ENCODE results near the gene NPIPA2. TPM values are rescaled to one million over a fixed set of nuclear protein-coding genes. Genes with fewer than 3 reads are reported as not detected.
"Not testable (repeated sequence)": the region's sequence is repeated elsewhere in the genome, so short reads cannot be mapped to it uniquely, and the experiment has no call there.

Gene NPIPA2
- 0.77 and 1.3 TPM in 2 replicates for polyA plus RNA-seq (2014; cell fraction: cytosol; rRNA removed)
- polyA plus RNA-seq (2014; cell fraction: nucleus; rRNA removed), result 4.8 and 5.6 TPM in 2 replicates

DNA sequence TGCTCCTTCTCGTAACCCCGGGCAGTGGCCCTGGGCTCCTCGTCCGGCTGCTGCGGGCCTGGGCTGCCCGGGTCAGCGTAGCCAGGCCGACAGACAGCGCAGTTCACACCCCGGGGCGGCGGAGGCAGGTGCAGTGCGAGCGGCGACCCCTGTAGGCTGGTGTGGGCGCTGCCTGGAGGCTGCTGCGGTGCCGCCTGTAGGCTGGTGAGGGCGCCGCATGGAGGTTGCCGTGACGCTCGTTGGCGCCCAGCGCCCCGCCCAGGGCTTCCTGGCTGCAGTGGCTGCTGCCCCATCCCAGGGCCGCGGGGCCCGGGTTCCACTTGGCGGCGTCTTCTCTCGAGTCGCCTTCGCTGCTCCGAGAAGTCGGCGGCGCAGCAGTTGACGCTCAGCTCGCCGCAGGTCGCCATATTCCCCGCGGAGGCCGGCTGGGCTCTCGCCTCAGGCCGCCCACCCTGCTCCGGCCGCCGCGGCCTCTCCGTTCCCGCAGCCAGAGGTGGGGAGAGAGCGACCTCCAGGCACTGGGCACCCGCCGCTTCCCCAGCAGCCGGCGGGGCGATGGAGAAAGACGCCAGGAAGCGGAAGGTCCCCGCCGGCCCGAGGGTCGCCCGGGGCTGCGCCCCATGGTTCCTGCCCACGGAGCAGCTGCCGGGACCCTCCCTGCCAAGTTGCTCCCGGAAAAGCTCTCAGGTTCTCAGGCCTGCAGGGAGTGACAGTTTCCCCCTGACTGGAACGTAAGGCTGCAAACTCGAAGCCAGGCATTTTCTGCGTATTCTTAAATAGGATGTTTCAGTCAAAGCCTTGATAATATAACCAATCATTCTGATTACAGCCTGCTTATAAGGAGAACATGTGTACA, at the start of gene NPIPA2:
Gene NPIPA2 (plus strand): TSS at position 261 of the 856 bp plus-strand sequence. CDS start 5,533 bp downstream, outside the sequence.
- not testable (repeated sequence) for DNase-seq (ENCODE audit: low spot score)

DNA sequence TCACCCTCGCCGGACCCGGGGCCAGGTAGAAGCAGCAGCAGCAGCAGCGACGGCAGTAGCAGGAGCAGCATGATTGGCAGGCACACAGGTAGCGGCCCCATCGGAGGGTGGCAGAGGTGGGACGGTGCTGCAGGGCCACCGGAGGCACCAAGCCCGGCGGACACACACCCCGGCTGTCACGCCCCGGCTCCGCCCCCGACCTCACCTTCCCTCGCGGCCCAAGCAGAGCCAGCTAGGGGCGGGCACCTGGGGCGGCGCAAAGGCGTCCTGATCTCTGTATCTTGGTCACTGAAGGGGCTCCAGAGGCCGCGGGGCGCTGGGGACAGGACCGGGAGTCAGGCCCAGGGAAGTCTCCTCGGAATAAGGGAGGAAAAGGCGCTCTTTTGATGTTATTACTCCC, 48.2 kb upstream of the NPIPA2 start, which contains the start of gene PLA2G10:
Gene PLA2G10 (minus strand): TSS at position 180 of the 400 bp plus-strand sequence. CDS start 79 bp downstream, at position 101.
- not testable (repeated sequence) for DNase-seq (ENCODE audit: low spot score)

DNA sequence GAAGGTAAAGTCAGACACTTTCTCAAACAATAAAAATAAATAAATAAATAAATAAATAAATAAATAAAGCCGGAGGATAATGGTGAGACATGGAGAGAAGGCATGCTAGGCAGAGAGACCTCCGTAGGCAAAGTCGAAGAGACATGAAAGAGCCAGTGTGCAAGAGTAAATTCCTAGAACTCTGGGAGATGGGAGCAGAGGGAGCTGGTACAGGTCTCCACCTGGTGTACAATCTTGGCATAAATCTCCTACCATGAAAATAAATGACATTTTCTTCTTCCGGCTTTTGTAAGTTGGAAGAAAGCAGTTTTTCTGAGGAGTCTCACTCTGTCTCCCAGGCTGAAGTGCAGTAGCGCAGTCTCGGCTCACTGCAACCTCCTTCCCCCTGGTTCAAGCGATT, 40.5 kb upstream of the NPIPA2 start:
- not testable (repeated sequence) for DNase-seq (ENCODE audit: low spot score)

DNA sequence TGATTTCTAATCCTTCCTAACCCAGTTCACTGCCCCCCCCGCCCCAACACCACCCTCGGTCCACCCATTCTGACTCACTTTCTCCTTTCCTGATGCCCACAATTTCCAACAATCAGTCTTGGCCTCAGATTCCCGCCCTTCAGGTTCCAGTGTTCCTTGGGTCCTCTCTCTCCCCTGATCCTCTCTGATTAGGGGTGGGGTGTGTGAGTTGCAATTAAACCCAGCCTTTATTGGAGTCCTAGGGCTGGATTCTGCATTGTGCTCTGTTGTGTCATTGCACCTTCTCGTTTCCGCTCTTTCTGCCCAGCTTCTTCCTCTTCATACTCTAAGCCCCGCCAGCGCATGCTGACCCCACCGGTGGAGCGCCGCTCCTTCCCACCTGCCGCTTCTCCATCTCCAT, 39.7 kb upstream of the NPIPA2 start:
- DNase-seq (ENCODE audit: low spot score), result not testable (repeated sequence)

DNA sequence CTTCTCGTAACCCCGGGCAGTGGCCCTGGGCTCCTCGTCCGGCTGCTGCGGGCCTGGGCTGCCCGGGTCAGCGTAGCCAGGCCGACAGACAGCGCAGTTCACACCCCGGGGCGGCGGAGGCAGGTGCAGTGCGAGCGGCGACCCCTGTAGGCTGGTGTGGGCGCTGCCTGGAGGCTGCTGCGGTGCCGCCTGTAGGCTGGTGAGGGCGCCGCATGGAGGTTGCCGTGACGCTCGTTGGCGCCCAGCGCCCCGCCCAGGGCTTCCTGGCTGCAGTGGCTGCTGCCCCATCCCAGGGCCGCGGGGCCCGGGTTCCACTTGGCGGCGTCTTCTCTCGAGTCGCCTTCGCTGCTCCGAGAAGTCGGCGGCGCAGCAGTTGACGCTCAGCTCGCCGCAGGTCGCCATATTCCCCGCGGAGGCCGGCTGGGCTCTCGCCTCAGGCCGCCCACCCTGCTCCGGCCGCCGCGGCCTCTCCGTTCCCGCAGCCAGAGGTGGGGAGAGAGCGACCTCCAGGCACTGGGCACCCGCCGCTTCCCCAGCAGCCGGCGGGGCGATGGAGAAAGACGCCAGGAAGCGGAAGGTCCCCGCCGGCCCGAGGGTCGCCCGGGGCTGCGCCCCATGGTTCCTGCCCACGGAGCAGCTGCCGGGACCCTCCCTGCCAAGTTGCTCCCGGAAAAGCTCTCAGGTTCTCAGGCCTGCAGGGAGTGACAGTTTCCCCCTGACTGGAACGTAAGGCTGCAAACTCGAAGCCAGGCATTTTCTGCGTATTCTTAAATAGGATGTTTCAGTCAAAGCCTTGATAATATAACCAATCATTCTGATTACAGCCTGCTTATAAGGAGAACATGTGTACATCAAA, 38.9 kb upstream of the NPIPA2 start, which contains the start of gene NPIPA3:
Gene NPIPA3 (plus strand): TSS at position 256 of the 856 bp plus-strand sequence. CDS start 5,533 bp downstream, outside the sequence.
- DNase-seq (ENCODE audit: low spot score), result not testable (repeated sequence)

DNA sequence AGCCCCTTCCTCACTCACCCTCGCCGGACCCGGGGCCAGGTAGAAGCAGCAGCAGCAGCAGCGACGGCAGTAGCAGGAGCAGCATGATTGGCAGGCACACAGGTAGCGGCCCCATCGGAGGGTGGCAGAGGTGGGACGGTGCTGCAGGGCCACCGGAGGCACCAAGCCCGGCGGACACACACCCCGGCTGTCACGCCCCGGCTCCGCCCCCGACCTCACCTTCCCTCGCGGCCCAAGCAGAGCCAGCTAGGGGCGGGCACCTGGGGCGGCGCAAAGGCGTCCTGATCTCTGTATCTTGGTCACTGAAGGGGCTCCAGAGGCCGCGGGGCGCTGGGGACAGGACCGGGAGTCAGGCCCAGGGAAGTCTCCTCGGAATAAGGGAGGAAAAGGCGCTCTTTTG, 9.1 kb upstream of the NPIPA2 start:
- not testable (repeated sequence) for DNase-seq (ENCODE audit: low spot score)

DNA sequence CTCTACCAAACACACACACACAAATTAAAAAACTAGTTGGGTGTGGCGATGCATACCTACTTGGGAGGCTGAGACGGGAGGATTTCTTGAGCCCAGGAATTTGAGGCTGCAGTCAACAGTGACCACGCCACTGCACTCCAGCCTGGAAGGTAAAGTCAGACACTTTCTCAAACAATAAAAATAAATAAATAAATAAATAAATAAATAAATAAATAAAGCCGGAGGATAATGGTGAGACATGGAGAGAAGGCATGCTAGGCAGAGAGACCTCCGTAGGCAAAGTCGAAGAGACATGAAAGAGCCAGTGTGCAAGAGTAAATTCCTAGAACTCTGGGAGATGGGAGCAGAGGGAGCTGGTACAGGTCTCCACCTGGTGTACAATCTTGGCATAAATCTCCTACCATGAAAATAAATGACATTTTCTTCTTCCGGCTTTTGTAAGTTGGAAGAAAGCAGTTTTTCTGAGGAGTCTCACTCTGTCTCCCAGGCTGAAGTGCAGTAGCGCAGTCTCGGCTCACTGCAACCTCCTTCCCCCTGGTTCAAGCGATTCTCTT, 1.4 kb upstream of the NPIPA2 start:
- DNase-seq (ENCODE audit: low spot score), result not testable (repeated sequence)

DNA sequence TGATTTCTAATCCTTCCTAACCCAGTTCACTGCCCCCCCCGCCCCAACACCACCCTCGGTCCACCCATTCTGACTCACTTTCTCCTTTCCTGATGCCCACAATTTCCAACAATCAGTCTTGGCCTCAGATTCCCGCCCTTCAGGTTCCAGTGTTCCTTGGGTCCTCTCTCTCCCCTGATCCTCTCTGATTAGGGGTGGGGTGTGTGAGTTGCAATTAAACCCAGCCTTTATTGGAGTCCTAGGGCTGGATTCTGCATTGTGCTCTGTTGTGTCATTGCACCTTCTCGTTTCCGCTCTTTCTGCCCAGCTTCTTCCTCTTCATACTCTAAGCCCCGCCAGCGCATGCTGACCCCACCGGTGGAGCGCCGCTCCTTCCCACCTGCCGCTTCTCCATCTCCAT, 539 bp upstream of the NPIPA2 start:
- not testable (repeated sequence) for DNase-seq (ENCODE audit: low spot score)

DNA sequence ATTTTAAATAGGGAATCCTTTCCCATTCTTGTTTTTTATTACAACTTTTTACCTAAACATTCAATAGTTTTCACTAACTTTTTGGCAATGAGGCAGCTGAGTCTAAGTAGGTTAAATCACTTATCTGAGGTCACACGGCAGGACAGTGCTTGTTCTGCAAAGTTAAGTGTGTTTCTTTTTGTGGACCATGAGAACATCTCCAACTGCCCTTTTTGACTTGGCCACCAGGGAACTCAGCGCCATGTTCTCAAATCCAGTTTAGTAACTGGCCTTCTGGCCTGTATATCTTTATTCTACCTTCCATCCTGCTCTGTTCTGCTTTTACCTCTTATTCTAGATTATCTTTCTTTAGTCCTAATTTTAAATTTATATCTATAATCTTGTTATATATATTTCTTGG, 31.3 kb downstream of the NPIPA2 start:
- DNase-seq (ENCODE audit: low spot score), result not testable (repeated sequence)

DNA sequence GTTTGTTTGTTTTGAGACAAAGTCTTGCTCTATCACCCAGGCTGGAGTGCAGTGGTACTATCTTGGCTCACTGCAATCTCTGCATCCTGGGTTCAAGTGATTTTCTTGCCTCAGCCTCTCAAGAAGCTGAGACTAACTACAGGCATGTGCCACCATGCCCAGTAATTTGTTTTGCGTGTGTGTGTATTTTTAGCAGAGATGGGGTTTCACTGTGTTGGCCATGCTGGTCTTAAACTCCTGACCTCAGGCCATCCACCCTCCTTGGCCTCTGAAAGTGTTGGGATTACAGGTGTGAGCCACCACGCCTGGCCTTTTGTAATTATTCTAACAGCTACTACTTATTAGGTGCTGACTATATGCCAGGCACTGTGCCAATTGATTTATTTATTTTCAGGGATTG, 33.3 kb downstream of the NPIPA2 start:
- DNase-seq (ENCODE audit: low spot score), result not testable (repeated sequence)

DNA sequence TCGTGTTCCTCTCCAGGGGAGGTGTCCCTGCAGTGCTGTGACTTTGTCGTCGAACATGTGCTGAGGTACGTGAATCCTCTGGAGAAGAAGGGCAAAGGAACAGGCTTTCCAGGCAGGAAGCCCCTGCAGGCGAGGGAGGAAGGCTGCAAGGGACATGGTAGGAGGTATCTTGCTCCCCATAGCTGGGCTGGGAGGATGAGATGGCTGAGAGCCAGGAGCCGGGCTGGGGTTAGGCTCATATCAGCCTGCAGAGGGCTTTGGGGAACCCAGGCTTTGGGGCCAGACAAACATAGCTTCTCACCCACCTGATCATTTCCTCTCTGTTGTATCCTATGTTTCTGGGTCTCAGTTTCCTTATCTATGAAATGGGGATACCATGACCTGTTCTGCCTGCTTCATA, 34.4 kb downstream of the NPIPA2 start:
- DNase-seq (ENCODE audit: low spot score), result not testable (repeated sequence)

DNA sequence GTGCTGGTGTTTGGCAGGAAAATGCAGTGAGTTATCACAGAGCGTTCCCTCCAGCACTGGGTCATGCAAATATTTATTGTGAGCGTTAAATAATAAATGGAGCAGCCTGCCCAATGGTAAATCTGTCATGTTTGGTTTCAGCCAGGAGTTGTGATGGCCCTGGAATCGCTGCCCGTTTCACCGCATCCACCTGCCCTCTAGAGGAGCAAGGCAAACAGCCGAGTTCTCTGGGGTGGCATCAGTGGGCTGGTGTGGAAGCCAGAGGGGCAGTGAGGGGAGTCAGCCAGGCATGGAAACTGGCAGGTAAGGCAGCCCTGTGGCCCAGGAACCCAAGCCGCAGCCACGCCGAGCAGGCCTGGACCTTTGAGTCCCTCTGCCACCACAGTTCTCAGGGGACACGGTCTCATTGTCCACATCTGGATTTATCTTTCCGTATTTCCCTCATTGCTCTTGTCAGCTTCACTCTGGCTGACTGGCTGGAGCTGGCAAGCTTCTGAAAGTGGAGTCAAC, 37.1 kb downstream of the NPIPA2 start:
- DNase-seq (ENCODE audit: low spot score), result not testable (repeated sequence)

DNA sequence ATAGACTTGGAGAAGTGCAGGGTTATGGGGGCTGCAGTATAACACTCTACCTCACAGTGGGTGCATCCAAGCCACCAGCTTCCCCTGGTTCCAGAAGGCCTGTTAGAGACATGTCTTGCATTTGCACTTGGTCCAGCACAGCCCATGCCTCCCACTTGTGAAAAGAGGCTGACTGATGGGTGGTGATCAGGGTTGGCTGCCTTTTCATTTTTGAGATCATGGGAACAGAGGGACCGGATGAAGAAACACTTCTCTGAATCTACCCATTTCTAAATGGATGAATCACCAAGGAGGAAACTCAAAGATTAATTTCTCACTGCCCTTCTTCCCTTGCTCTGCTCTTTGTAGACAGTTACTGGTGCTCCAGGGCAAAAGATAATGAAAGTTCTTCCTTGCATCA, 43.8 kb downstream of the NPIPA2 start:
- not testable (repeated sequence) for DNase-seq (ENCODE audit: low spot score)

DNA sequence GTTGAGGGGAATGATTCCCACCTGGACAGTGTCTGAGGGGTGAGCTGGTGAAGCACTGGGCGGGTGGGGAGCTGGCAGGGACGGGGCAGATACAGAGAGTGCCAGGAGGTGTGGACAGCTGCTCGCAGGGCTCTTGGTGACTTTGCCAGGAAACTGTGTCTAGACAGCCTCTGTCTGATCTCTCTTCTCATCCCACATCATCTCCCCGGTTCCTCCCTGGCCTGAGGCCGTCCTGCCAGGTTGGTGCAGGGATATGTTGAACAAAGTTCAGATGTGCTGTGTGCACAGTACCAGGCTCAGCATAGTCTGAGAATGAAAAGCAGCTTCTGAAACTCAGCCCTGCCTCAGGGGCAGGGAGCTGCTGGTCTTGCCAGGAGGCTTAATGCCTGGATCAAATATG, 47.2 kb downstream of the NPIPA2 start:
- DNase-seq (ENCODE audit: low spot score), result not testable (repeated sequence)

DNA sequence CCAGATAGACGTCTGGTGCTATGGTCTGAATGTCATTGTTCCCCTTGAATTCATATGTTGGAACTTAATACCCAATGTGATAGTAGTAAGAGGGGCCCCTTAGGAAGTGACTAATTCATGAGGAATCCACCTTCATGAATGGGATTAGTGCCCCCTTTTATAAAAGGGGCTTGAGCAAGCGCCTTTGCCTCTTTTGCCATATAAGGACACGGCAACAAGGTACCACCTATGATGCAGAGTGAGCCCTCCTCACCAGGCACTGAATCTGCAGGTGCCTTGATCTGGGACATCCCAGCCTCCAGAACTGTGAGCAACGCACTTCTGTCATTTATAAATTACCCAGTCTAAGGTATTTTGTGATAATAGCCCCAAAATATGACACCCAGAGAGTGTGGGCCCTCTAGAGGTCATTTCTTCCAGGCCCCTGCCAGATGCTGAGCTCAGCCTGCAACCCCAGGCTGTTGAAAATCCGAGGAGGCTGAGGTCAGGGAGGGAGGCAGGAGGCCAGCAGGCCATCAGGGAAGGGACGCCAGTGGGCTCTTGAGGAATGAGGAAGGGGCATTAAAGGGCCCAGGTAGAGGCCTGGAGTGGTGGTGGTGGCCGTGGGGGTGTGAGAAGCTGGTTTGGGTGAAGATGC, 48.1 kb downstream of the NPIPA2 start:
- not testable (repeated sequence) for DNase-seq (ENCODE audit: low spot score)

DNA sequence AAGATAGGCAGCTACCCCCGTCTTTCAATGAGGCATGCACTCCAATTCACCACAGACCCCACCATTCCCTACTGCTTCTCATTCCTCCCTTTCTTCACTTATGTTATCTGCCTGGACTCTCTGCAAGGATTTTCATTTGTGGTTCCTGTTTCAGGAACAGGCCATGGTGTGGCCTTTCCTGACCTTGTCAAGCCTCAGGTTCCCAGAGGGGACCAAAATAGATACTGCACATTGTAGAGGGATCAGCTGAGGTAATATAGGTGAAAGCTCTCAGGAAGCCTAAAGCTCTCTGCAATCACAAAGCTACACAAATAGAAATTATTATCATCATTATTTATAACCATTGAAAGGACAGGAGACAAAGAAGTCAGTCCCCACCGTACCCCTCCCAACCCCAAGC, 50.6 kb downstream of the NPIPA2 start:
- not testable (repeated sequence) for DNase-seq (ENCODE audit: low spot score)

DNA sequence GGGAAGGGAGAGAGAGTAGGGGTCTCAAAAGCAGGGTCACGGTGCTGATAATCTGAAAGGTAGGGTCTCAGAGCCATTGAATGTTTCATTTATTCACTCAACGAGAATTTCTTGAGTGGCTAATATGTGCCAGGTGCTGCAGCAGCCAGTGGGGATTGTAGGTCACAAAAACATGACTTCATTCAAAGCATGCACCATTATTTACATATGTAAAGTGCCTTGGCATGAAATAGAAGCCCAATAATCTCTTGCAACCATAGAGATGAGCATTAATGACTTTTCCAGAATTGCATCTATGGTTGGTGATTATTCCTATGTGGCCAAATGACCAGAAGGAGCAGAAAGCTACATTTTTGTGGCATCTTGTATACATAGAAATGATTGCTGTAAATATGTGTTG, 55.2 kb downstream of the NPIPA2 start:
- DNase-seq (ENCODE audit: low spot score), result not testable (repeated sequence)

DNA sequence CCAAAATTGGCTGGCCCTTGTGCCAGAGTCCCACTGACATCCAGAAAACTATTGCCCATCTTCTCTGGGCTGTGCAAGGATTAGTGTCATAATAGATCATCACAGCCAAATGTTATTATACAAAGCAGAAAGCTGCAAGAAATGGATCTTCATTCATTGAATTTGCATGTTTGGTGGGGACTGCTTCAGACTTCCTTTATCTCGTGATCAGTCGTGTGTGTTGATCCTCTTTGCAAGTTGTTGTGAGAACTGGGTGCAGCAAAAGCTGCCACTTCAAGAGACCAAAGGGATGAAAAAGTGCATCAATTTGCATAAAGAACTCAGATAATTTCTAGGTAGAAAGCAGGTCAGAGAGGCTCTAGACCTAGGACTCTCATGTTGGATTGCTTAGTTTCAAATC, 61.2 kb downstream of the NPIPA2 start:
- DNase-seq (ENCODE audit: low spot score), result not testable (repeated sequence)

DNA sequence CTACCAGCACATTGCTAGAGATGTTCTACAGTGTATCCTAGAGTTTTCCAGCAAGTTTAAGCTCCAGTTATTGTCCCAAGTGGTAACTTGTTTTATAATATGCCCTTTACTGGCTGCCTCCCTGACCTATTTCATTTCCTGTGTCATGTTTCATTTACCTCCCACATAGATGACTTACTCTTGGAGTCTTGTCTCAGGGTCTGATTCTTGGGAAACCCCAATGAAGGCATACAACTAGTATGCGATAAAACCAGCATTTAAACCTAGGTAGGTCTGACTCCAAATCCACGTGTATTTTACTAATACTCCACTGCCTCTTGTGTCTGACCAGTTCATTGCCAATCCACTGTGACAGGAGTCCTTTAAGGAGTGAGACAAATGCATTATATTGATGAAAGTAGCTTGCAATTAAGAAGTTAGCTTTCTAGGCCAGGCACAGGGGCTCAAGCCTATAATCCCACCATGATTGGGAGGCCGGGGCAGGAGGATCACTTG, 64.9 kb downstream of the NPIPA2 start:
- not testable (repeated sequence) for DNase-seq (ENCODE audit: low spot score)

DNA sequence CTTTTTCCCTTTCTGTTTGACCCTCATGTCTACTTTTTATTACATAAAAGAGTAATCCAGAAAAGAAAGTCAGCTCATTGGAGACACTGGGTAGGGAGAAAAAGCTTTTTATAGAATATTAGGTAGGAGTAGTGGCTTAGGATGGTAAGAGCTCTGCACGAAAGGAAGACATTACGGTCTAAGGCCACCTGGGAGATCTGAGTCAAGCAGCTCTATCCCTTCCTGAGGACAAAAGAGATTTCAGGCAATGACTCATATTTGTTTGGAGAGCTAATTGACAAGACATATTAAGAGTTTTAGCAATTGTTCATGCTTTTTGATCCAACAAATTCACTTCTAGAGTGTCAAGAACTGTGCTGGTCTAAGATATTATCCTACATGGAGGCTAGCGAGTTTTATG, 71.6 kb downstream of the NPIPA2 start:
- not testable (repeated sequence) for DNase-seq (ENCODE audit: low spot score)

Data from SK-N-DZ (cell line).